GM21423 (cell line): ENCODE results near the gene CAPN13.

ENCODE experiments used
- ATAC-seq: cut with Tn5 transposase; IDR thresholded peaks from one replicate; pipeline ENCODE4 v1.9.1; 2021; ENCODE audit warnings: mild to moderate bottlenecking, moderate library complexity; ENCODE audit not compliant: unreplicated experiment

The CAPN13 gene

GRCh38 chr2:30686000-30686399 is 121.2 kb downstream of the CAPN13 start:
- ATAC-seq, result no peak

- no peak for ATAC-seq
Measured at GRCh38 chr2:30684996-30685395, 122.2 kb downstream of the CAPN13 start.

- no peak for ATAC-seq
Measured at GRCh38 chr2:30684516-30684915, 122.7 kb downstream of the CAPN13 start.

GRCh38 chr2:30684026-30684425 is 123.2 kb downstream of the CAPN13 start:
- ATAC-seq, result no peak

- ATAC-seq, result no peak
Measured at GRCh38 chr2:30683236-30683956, 123.8 kb downstream of the CAPN13 start.

GRCh38 chr2:30681022-30681421 is 126.2 kb downstream of the CAPN13 start:
- no peak for ATAC-seq

- no peak for ATAC-seq
Measured at GRCh38 chr2:30680121-30680520, 127.1 kb downstream of the CAPN13 start.

GRCh38 chr2:30679426-30680088 is 127.7 kb downstream of the CAPN13 start:
- no peak for ATAC-seq

- ATAC-seq, result no peak
Measured at GRCh38 chr2:30678410-30679137, 128.7 kb downstream of the CAPN13 start.

- ATAC-seq, result no peak
Measured at GRCh38 chr2:30677861-30678385, 129.3 kb downstream of the CAPN13 start.

- no peak for ATAC-seq
Measured at GRCh38 chr2:30677231-30677630, 130.0 kb downstream of the CAPN13 start.

GRCh38 chr2:30675758-30676157 is 131.5 kb downstream of the CAPN13 start:
- no peak for ATAC-seq

- no peak for ATAC-seq
Measured at GRCh38 chr2:30673127-30673526, 134.1 kb downstream of the CAPN13 start.
